Fibroblast of peridontal ligament (primary cell): ENCODE results near the gene ZNF513.
"Not testable (repeated sequence)": the region's sequence is repeated elsewhere in the genome, so short reads cannot be mapped to it uniquely, and the experiment has no call there.

ENCODE experiments used
- DNase-seq: peaks from one replicate; pipeline ENCODE4 v3.0.0-alpha.2; 2010; ENCODE audit errors: extremely low read depth

Gene ZNF513

DNA sequence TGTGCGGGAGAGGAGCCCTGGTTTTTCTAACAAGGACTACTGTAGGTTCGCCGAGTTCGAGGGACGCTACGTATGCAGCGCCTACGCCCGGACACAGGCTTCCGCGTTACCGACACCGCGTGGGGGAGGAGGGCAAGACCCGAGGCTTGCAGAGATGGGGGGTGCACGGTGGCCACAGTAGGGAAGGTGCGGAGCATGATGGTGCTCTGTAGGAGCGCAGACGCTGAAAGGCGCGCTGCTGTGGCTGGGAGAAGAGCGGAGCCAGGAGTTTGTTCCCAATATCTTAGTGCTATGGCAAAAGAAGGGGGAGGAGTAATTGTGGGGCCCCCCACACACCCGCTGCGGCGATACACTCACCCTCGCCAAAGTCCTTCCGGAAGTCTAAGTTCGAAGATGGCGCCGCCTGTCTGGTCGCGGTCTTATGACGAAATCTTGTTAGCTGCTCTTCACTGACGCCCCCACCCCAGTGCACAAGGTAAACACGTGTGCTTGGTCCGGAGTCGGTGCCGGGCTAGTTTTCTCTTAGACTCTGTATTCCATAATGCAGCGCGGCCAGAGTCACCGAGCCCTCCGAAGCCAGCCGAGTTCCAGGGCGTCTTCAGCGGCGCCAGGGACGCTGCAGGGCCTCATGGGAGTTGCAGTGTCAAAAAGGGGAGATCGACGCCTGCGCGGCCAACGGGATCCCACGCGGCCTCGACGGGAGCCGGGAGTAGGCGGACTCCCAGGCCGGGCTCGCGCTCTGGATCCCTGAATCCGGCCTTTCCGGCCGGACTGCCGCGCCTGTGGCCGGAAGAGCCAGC lies 24.0 kb downstream of the ZNF513 start, which contains the start of gene GTF3C2:
Gene GTF3C2, minus strand, starts transcription at position 383 of the 800 bp plus-strand sequence. CDS start 13,210 bp downstream, outside the sequence.
- DNase-seq = peak; percentile 98

DNA sequence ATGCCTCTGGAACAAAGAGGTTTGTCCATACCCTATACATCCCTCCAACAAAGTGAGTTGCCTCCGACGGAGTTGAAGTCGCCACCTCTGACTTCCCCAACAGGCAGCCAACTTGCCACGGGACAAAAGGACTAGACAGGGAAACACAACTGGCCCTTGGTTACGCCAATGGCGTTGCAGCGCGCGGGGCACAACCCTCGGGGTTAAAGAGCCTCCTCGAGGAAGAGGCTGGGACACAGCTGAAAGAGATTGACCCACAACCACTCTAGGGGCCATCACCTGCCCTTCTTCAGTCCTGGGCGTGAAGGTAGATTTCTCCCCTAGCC lies 24.5 kb downstream of the ZNF513 start:
- peak; percentile 46 for DNase-seq

DNA sequence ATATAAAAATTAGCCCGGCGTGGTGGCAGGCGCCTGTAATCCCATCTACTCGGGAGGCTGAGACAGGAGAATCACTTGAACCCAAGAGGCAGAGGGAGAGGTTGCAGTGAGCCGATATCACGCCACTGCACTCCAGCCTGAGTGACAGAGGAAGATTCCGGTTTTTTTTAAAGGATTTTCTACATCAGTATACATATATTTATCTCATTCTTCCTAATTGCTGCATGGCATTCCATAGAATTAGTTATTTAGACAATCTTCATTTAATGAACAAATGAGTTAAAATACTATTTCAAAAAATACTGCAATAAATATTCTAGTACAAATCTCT lies 26.0 kb downstream of the ZNF513 start:
- DNase-seq = no peak

DNA sequence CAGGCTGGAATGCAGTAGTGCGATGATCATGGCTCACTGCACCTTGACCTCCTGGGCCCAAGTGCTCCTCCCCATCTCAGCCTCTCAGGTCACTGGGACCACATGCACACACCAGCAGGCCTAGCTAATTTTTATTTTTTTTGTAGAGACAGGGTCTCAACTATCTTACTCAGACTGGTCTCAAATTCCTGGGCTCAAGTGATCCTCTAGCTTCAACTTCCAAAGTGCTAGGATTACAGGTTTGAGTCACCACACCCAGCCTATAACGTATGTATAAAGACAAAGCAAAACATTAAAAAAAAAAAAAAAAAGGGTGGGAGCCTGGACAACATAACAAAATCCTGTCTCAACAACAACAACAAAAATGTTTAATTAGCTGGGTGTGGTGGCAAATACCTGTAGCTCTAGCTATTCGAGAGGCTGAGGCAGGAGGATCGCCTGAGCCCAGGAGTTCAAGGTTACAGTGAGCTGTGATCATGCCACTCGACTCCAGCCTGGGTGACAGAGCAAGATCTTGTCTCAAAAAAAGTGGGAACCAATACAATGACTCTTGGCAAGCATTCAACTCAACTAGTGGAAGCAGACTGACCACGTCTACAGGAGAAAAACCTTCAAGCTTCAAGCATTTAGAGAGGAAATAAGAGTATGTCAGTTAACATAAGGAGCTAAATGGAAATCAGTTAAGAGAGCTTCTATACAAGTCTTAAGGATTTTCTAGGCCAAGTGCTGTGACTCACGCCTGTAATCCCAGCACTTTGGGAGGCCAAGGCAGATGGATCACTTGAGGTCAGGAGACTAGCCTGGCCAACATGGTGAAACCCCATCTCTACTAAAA lies 26.6 kb downstream of the ZNF513 start:
- DNase-seq = peak; percentile 22

DNA sequence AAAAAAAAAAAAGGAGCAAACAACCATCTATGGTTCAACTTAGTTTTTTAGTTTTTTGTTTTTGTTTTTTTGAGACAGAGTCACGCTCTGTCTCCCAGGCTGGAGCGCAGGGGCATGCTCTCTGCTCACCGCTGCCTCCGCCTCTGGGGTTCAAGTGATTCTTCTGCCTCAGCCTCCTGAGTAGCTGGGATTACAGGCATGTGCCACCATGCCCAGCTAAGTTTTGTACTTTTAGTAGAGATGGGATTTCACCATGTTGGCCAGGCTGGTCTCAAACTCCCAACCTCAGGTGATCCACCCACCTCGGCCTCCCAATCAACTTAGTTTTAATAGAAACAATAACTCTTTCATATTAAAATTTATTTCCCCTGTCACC lies 27.2 kb downstream of the ZNF513 start:
- DNase-seq = not testable (repeated sequence)

DNA sequence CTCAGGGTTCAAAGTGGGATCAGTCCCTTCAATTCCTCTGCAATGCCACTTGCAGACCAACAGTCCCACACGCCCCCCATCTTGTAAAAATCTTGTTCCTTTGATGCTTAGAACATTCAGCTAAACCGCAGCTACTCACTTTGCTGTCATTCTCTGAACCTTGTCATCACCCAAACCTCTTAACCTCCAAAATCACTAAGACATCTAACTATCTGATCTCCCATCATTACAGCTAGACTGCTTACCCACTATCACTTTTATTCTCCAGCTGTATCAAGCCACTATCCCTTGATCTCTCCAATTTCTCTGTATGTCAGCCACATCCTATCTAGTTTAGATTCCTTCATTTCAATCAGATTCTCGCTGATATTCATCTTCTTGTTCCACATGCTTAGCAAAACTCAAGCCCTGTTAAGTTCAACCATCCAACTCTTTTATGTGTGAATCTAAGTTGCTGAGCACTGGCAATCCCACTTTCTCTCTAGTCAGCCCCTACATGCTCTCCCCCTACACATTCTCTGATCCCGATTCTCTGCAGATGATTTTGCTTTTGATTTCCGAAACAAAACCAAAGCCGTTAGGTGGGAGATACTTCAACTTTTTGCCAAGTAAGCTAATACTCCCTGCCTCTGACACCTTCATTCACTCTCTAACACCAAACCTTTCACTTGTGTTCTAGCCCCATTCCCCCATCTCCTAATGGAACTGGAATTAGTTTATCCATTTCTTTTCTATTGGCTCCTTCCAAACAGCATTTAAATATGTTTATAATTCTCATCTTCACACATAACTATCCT lies 28.5 kb downstream of the ZNF513 start:
- no peak for DNase-seq

DNA sequence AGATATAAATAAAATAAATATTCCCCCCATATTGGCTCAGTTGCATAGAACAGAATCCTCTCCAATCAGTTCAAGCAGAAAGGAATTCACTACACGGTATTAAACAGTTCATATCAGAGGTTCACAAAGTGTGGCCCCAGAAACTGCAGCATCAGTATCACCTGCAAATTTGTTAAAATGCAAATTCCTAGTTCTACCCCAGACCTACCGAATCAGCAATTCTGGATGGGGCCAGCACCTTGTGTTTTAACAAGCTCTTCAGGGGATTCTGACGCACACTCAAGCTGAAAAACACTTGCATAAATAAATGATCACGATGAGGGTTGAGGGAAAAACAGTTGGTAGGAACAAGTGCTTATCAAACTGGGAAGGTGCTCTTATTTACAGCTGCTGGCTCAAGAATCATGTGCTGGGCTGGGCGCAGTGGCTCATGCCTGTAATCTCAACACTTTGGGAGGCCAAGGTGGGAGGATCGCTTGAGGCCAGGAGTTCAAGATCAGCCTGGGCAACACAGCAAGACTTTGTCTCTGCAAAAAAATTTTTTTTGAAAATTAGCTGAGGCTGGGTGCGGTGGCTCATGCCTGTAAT lies 30.3 kb downstream of the ZNF513 start:
- DNase-seq = no peak

DNA sequence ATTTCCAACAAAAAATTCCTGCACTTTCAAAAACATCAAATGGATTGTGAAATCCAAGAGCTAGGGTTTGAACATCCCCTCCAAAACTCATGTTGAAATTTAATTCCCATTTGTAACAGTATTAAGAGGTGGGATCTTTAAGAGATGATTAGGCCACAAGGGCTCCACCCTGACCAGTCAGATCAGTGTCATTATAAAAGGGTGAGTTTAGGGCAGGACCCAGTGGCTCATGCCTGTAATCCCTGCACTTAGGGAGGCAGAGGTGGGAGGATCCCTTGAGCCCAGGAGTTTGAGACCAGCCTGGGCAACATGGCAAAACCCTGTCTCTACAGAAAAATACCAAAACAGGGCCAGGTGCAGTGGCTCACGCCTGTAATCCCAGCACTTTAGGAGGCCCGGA lies 32.9 kb downstream of the ZNF513 start:
- DNase-seq = no peak

DNA sequence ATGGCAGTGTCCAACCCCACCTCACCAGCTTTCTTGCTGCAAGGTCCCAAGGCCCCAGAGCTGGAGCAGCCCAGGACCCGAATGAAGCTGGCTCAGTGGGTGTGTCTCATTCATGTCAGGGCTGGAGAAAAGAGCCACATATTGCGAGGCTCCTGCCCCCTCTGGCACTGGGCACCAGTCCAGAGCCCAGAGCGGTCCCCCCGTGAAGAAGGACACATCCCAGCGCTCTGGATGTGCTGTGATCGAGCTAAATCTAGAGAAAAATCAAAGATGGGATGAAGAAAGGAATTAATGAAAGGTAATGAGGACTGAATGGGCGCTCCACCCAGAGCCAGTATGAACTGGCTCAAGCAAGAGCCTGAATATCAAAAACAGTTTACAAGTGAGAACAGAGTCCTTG lies 44.4 kb downstream of the ZNF513 start:
- DNase-seq = no peak

DNA sequence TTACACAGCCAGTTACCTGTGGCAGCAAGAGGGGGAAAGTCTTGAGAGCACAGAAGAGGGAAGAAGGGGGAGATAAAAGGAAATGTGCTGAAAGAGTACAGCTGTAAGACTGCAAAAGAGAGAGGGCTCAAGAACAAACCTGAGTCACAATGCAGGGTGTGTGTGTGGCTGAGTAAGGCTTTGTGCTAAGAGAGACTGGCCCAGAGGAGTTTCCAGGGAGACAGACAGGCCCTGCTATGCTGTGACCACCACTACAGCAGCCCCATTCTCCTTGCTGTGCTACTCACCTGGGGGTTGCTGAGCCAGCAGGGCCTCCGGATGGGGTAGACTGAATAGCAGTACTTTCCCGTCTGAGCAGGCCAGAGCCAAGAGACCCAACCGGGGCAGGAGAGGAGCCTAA lies 45.2 kb downstream of the ZNF513 start:
- no peak for DNase-seq
